Right ventricle myocardium superior (tissue), 1 donor: Measurements from ENCODE around the gene HIBCH. TPM values are rescaled to one million over a fixed set of nuclear protein-coding genes. Genes with fewer than 3 reads are reported as not detected.

Experiments
- ATAC-seq: fragments of 200-7000 bp; cut with Tn5 transposase; one replicate; pipeline ENCODE4 v1.9.1; 2020; ENCODE audit warnings: mild to moderate bottlenecking; ENCODE audit not compliant: poor library complexity
- DNase-seq: peaks from one replicate; pipeline ENCODE4 v3.0.0-alpha.2; 2020
- intact Hi-C: fragments of 100-400 bp; cut with DNase I; formaldehyde crosslinking; loops from one replicate; pipeline ENCODE4 v1.11.2; 2022
- total RNA-seq: library from RNA; stranded (reverse); fragmentation: NEBNext Ultra II Directional; extraction: Animal tissue kit (Norgen Biotek cat#: 25700); gene quantifications from one replicate; pipeline ENCODE4 v1.2.1, GENCODE V29; 2021
- donor health status: DM: no; HTN: yes; CAD: no; lungs with severe emphysema.

The HIBCH gene
- total RNA-seq, 1 donor from 2014 or later, result 22.5 TPM

DNA sequence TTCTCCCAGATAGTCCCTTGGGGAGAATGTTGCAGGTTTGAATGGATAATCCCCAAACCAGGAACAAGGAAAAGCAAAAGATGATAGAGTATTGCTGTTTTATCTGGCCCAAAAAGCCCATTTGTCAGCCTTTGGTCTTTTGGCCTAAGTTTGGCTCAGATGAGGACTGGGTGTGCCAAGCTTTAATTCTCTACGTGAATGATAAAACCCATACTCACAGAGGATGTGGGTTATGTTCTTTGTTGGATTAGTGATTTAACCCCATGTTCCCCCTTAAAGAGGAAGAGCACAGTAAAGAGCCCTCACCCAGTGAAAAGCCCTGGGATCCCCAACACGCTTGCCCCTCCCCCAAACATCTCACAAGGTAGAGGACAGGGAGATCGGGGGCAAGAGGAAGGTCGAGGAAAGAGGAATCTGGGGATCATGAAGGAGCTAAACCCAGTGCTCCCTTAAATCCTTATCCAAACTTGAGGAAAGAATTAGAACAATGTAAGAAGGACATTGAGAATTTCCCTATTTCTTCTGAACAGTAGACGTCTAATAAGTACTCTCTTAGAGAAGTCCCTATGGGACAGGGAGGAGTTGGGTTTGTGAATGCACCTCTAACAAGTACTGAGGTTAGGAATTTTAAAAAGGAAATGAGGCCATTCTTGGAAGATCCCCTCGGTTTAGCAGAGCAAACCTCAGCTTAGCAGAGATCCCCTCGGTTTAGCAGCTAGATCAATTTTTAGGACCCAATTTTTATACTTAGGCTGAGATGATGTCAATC lies 105.0 kb downstream of the HIBCH start:
- no peak for DNase-seq
- peak; percentile 58 for ATAC-seq
- intact Hi-C loops, result no loop called here

GRCh38 chr2:190213441-190214335 lies 105.9 kb downstream of the HIBCH start:
- intact Hi-C loops, result no loop called here
- ATAC-seq (no peak), DNase-seq (peak; percentile 54)

GRCh38 chr2:190210471-190210870 lies 109.2 kb downstream of the HIBCH start:
- DNase-seq (no peak), ATAC-seq (no peak)

DNA sequence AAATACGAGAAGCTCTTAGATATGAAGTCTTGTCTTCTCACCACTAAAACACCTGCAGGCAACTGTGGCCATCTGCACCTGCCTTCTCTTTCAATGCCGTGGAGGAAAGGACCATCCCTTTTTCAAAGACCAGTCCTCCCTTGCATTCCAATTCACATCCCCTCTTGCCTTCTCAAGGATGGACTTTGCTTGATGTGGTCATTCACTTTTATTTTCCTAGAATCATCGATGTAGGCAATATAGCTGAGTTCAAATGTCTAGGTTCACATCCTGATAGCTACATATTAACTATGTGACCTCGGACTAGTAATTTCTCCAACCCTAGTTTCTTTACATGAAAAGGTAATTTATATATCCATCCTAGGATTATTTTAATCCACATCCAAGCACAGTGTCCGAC lies 110.1 kb downstream of the HIBCH start:
- no peak for DNase-seq
- no peak for ATAC-seq
- intact Hi-C loops, result no loop called here

More at GRCh38 chr2:190210471-190210870, 109.2 kb downstream of the HIBCH start:
- intact Hi-C loops, result no loop called here

DNA sequence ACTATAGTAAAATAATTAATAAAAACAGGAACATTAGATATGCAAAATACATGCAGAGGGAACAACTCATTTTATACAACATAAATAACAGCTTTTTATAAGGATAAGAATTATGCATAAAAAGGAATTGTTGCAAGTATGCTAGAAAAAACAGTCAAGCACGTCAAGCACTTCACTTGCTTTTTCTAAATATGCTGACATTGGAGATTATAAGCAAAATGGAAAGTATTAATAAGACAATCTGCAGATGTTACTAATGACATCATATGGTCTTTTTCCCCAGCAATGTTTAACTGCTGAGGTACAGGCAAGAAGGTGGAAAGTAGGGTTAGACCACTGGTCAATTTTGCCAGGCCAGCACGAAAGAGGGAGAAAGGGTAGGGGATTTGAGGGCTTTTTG lies 111.7 kb downstream of the HIBCH start:
- no peak for ATAC-seq
- intact Hi-C loops, result no loop called here
- no peak for DNase-seq

GRCh38 chr2:190205657-190206056 lies 114.0 kb downstream of the HIBCH start:
- DNase-seq (no peak), ATAC-seq (peak; percentile 39)
- intact Hi-C loops, result no loop called here

- intact Hi-C loops, result no loop called here
- ATAC-seq (no peak), DNase-seq (no peak)
These were observed 117.0 kb downstream of the HIBCH start for GRCh38 chr2:190202604-190203003.

DNA sequence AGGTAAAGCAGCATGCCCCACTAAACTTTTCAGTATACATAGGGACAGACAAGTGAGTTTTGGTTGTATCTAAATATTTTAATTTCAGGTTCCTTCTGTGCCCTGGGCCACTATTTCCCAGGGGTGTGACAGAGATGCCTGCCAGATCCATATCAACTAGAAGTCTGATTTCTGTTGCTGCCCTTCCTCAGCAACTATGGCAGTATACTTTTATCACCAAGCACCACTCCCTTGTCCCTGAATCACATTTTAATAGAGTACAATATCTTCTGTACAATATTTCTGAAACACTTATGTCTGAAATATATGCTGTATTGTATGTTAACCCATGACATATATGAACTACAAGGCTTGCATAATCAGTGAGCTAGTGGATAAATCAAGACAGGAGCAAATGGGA lies 117.6 kb downstream of the HIBCH start:
- no peak for ATAC-seq
- intact Hi-C loops, result no loop called here

DNA sequence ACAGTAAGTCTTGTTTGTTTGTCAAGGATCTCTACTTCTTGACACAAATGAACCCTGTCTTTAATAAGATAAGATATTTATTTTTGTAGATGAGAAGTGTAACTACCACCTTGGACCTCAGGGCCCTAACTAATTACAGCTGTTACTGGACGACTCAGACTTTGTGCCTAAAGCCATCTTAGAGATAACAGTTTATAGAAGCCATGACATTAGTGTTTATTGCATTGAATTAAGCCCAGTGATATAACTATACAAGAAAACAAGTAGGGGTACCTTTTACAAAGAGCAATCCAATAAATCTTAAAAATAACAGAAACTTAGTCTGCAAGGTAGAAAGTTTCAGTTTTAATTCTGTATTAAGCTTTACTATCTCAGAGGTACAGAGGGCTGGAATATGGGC lies 119.0 kb downstream of the HIBCH start:
- DNase-seq (no peak), ATAC-seq (no peak)
- intact Hi-C loops, result no loop called here

More for the DNA sequence above, 117.6 kb downstream of the HIBCH start:
- DNase-seq, result no peak

DNA sequence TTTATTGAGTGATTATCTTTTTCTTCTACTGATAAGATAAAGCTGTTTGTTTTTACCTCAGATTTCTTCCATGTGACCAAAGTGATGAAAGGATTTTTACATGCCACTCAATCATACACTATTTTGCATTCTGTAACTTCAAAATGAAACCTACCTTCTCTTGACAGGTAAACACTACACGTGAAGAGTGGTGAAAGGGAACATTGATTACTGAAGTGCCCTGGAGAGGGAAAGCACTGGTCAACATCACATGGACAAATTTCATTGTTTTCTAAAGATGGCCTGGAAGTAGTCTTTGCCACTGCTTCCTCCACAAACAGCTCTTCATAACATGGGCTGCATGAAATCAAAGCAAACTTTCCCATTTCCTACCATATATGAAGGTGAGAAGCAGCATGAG lies 120.1 kb downstream of the HIBCH start:
- ATAC-seq, result peak; percentile 75
- intact Hi-C loops, result no loop called here

DNA sequence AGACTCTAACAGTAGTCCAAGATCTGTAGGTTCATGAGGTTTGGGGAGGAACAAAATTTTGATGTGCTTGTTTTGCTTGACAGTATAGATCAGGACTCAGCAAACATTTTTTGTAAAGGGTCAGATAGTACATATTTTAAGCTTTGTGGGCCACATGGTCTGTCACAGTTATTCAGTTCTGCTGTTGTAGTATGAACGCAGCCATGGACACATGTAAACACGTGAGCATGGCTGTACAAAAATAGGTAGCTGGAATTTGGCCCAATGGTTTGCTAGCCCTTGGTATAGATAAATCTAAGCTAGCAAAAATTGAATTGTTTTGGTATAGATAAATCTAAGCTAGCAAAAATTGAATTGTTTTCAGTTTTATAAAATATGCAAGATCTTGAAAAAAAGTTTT lies 120.5 kb downstream of the HIBCH start:
- ATAC-seq (peak; percentile 70), DNase-seq (no peak)
- intact Hi-C loops, result no loop called here

More for the DNA sequence above, 120.1 kb downstream of the HIBCH start:
- no peak for DNase-seq

DNA sequence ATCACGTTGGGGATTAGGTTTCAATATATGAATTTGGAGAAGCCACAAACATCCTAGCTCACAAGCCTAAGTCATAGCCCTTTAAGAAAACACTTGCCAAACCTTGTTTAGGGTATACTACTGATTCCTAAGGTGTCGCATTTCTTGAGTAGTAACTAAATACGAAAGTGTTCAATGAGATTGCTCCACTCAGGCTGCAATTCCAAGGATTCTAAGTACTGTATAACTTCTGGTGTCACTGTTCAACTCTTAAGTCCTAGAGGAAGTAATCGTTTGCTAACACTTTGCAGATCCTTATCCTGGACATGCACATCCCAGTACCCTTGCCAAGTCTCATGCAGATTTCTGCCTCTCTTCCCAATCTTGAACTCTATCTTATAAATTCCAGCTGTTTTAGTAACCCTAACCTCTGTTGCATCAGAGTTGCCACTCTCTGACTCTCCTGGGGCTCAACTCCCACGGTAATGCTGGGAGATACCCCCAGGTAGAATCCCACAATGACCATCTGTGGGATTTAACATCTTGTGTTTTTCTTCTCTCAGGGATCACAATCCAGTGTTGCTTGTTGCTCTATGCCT lies 122.4 kb downstream of the HIBCH start:
- DNase-seq (no peak), ATAC-seq (no peak)
- intact Hi-C loops, result no loop called here

GRCh38 chr2:190190507-190191162 lies 129.0 kb downstream of the HIBCH start:
- DNase-seq, result no peak
- intact Hi-C loops, result no loop called here
- no peak for ATAC-seq

DNA sequence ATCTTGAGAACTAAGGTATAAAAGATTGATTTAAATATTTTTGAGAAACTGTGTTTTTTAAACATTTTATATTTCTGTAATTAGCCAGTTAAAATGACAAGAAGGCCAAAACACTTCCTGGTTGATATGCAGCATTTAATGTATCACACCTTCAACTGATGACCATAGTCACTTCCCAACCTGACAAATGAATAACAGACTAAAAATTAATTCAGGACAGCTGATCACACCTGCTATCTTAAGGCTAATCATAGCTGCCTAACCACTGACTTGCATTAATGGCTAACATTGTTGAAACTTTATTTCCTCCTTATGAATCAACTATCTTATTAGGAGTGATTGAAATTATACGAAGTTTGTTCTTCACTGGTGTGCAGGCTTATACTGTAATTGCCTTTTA lies 131.3 kb downstream of the HIBCH start:
- ATAC-seq, result no peak
- intact Hi-C loops, result no loop called here
- no peak for DNase-seq

- ATAC-seq, result no peak
- no peak for DNase-seq
- intact Hi-C loops, result no loop called here
These were observed 133.4 kb downstream of the HIBCH start for GRCh38 chr2:190186238-190186637.

DNA sequence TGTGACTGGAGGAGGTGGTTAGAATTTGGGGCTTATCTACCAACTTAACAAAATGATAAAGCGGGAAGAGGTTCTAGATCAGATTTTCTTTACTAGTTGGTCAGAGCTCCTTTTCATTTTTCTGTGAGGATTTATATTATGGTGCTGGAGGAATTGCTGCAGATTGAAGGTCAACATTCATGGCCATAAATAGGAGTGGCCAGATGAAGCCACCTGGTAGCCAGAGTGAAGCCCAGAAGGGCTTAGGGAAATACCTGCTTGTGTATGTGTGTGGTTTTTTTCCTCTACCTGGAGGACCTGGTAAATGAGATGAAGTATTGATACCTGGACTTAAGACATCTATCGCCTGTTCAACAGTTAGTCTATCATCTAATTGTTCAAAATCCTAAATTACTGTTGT lies 134.2 kb downstream of the HIBCH start:
- intact Hi-C loops, result no loop called here
- no peak for DNase-seq
- ATAC-seq, result no peak

- DNase-seq (no peak), ATAC-seq (no peak)
- intact Hi-C loops, result no loop called here
These were observed 135.2 kb downstream of the HIBCH start for GRCh38 chr2:190184460-190184859.

DNA sequence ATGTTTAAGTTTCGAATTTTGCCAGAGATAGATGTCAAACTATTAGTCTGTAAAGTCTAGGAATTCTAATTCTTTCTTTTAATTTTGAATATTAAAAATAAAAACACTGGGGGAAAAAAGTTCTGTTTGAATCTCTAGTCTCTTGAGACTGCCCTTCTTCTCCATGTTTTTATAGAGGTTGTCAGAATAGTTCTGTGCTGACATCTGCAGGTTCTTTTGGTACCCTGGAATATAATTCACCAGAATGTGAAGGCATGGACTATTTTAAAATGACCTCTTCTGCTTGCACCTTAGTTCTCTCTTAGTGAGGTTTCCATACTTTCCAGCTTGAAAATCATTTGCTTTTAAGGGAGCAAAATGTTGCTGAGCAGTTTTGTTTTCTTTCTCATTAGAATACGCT lies 136.1 kb downstream of the HIBCH start:
- ATAC-seq (no peak), DNase-seq (no peak)
- intact Hi-C loops, result no loop called here

- no peak for DNase-seq
- ATAC-seq, result no peak
- intact Hi-C loops, result no loop called here
These were observed 137.5 kb downstream of the HIBCH start for GRCh38 chr2:190182071-190182524.
